Measurements from ENCODE around the gene PPM1M.

PPM1M gene

DNA sequence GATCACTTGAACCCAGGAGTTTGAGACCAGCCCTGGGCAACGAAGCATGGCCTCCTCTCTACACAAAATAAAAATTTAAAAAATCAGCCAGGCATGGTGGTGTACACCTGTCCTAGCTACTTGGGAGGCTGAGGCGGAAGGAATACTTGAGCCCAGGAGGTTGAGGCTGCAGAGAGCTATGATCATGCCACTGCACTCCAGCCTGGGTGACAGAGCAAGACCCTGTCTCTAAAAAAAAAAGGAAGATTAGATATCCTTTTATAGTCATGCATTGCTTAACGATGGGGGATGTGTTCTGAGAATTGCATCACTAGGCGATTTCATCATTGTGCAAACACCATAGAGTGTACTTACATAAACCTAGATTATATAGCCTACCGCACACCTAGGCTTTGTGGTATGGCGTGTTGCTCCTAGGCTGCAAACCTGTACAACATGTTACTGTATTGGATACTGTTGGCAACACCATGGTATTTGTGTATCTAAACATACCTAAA, 35.0 kb upstream of the PPM1M start:
- Histone ChIP-seq H3K4me2 (ENCODE audit: low read length) (no peak overlapping the region), H3K4me3 (ENCODE audit: low read depth, low read length) (no peak overlapping the region), H3K9ac (no peak overlapping the region), H3K36me3 (ENCODE audit: control insufficient read depth, insufficient read depth, low read length) (no peaks in the 10 kb centered on the region), H3K27me3 (ENCODE audit: control insufficient read depth, insufficient read depth, low read length) (no peaks in the 10 kb centered on the region), H3K79me2 (no peaks in the 10 kb centered on the region), H2AFZ (no peak overlapping the region), H3K4me1 (no peaks in the 10 kb centered on the region), H3K27ac (no peak overlapping the region), H3K9me3 (ENCODE audit: control insufficient read depth, low read length) (no peaks in the 10 kb centered on the region)
- TF ChIP-seq, protein P1, sequence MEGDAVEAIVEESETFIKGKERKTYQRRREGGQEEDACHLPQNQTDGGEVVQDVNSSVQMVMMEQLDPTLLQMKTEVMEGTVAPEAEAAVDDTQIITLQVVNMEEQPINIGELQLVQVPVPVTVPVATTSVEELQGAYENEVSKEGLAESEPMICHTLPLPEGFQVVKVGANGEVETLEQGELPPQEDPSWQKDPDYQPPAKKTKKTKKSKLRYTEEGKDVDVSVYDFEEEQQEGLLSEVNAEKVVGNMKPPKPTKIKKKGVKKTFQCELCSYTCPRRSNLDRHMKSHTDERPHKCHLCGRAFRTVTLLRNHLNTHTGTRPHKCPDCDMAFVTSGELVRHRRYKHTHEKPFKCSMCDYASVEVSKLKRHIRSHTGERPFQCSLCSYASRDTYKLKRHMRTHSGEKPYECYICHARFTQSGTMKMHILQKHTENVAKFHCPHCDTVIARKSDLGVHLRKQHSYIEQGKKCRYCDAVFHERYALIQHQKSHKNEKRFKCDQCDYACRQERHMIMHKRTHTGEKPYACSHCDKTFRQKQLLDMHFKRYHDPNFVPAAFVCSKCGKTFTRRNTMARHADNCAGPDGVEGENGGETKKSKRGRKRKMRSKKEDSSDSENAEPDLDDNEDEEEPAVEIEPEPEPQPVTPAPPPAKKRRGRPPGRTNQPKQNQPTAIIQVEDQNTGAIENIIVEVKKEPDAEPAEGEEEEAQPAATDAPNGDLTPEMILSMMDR (IDR thresholded peaks at IDR 0.05) = no peak

DNA sequence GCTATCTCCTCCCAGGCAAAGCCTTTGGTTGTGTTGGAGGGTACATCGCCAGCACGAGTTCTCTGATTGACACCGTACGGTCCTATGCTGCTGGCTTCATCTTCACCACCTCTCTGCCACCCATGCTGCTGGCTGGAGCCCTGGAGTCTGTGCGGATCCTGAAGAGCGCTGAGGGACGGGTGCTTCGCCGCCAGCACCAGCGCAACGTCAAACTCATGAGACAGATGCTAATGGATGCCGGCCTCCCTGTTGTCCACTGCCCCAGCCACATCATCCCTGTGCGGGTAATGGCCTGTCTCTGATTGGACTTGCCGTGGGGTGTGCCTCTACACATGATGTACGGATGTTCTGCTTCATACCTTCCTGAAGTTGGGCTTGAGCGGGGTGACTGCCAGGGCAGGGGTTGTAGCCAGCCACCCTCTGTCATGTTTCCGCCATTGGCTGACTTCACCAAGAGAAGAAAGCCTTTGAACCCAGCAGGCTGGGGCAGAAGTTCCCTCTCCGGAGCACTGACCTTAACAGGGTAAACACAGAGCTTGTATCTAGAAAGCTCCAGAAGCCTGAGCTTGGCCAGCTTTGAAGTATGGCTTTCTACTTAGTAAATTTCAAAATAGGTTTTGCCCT, 34.2 kb upstream of the PPM1M start:
- no peaks in the 10 kb centered on the region for H3K79me2 ChIP-seq
- TF ChIP-seq, protein P1 (IDR thresholded peaks at IDR 0.05) = no peak
- H3K9ac ChIP-seq = no peak overlapping the region
- H3K9me3 ChIP-seq (ENCODE audit: control insufficient read depth, low read length) = no peaks in the 10 kb centered on the region
- no peak overlapping the region for H3K4me2 ChIP-seq (ENCODE audit: low read length)
- no peak overlapping the region for H3K4me3 ChIP-seq (ENCODE audit: low read depth, low read length)
- no peaks in the 10 kb centered on the region for H3K36me3 ChIP-seq (ENCODE audit: control insufficient read depth, insufficient read depth, low read length)
- H3K4me1 ChIP-seq = no peaks in the 10 kb centered on the region
- H3K27me3 ChIP-seq (ENCODE audit: control insufficient read depth, insufficient read depth, low read length) = no peaks in the 10 kb centered on the region
- no peak overlapping the region for H3K27ac ChIP-seq
- no peak overlapping the region for H2AFZ ChIP-seq

GRCh38 chr3:52213005-52213404, 32.6 kb upstream of the PPM1M start:
- H3K4me1 ChIP-seq = peaks cover 5% of the 10 kb centered on the region
- H3K27me3 ChIP-seq (ENCODE audit: control insufficient read depth, insufficient read depth, low read length) = no peaks in the 10 kb centered on the region
- no peak overlapping the region for H3K27ac ChIP-seq
- H2AFZ ChIP-seq = no peak overlapping the region
- H3K9me3 ChIP-seq (ENCODE audit: control insufficient read depth, low read length) = no peaks in the 10 kb centered on the region
- H3K79me2 ChIP-seq = no peaks in the 10 kb centered on the region
- H3K4me2 ChIP-seq (ENCODE audit: low read length) = no peak overlapping the region
- H3K36me3 ChIP-seq (ENCODE audit: control insufficient read depth, insufficient read depth, low read length) = no peaks in the 10 kb centered on the region
- H3K9ac ChIP-seq = no peak overlapping the region
- TF ChIP-seq, protein P1 (IDR thresholded peaks at IDR 0.05) = no peak
- H3K4me3 ChIP-seq (ENCODE audit: low read depth, low read length) = no peak overlapping the region

GRCh38 chr3:52213901-52214300, 31.7 kb upstream of the PPM1M start:
- H3K9ac ChIP-seq = no peak overlapping the region
- no peak overlapping the region for H3K4me2 ChIP-seq (ENCODE audit: low read length)
- no peaks in the 10 kb centered on the region for H3K36me3 ChIP-seq (ENCODE audit: control insufficient read depth, insufficient read depth, low read length)
- TF ChIP-seq, protein P1 (IDR thresholded peaks at IDR 0.05) = no peak
- H3K4me3 ChIP-seq (ENCODE audit: low read depth, low read length) = no peak overlapping the region
- H3K4me1 ChIP-seq = peaks cover 5% of the 10 kb centered on the region
- H2AFZ ChIP-seq = no peak overlapping the region
- no peaks in the 10 kb centered on the region for H3K79me2 ChIP-seq
- H3K9me3 ChIP-seq (ENCODE audit: control insufficient read depth, low read length) = no peaks in the 10 kb centered on the region
- H3K27me3 ChIP-seq (ENCODE audit: control insufficient read depth, insufficient read depth, low read length) = no peaks in the 10 kb centered on the region
- H3K27ac ChIP-seq = no peak overlapping the region

DNA sequence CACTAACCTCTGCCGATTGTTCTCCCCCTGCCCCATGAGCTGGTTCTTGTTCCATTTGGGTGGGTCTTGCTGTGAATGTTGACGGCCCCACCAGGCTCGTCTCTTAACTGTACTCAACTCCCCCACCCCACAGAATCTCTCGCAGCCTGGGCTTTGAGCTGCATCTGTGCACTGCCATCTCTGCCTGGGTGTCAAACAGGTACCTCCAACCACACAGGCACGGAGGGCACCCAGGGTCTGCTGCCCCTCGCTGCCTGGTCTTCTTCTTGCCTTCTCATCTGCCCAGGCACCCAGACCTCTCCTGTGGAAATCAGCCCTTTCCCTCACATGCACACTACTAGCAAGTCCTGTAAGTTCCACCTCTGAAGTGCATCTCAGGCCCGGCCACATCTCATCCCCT, 30.2 kb upstream of the PPM1M start:
- Histone ChIP-seq H3K79me2 (no peaks in the 10 kb centered on the region), H3K36me3 (ENCODE audit: control insufficient read depth, insufficient read depth, low read length) (no peaks in the 10 kb centered on the region), H2AFZ (no peak overlapping the region), H3K9ac (no peak overlapping the region), H3K4me3 (ENCODE audit: low read depth, low read length) (no peak overlapping the region), H3K27me3 (ENCODE audit: control insufficient read depth, insufficient read depth, low read length) (no peaks in the 10 kb centered on the region), H3K4me1 (peaks cover 5% of the 10 kb centered on the region), H3K9me3 (ENCODE audit: control insufficient read depth, low read length) (no peaks in the 10 kb centered on the region), H3K27ac (no peak overlapping the region), H3K4me2 (ENCODE audit: low read length) (no peak overlapping the region)
- TF ChIP-seq, protein P1 (IDR thresholded peaks at IDR 0.05) = no peak

Measured in parathyroid adenoma (tissue), 2 donors.